HCT116 (cell line): ENCODE results near the gene SETD5. TPM values are rescaled to one million over a fixed set of nuclear protein-coding genes. Genes with fewer than 3 reads are reported as not detected.

ENCODE experiments used
- ATAC-seq: fragments of 200-7000 bp; cut with Tn5 transposase; 2 replicates; pipeline ENCODE4 v1.9.1; 2020; ENCODE audit warnings: mild to moderate bottlenecking, moderate library complexity
- BruUV-seq: library from RNA; stranded (reverse); fragments of 400-500 nt; replicated peaks from 2 replicates; lab custom pipeline; 2021; lab: Mats Ljungman, UMichigan
- CTCF ChIA-PET: fragments of 300-600 bp; sonication (Branson Sonifier 250); formaldehyde crosslinking; loops from one replicate; lab custom pipeline; 2021; ENCODE audit warnings: antibody characterized with exemption; lab: Charles Lee
- POLR2A ChIA-PET: fragments of 300-600, 350-600 bp; sonication (Branson Sonifier 250); formaldehyde crosslinking; loops from one replicate; lab custom pipeline; 2021; ENCODE audit warnings: antibody characterized with exemption; lab: Charles Lee
- RAD21 ChIA-PET, 2 experiments: fragments of 300-600 bp; sonication (Branson Sonifier 250); formaldehyde crosslinking; loops; one replicate each; lab custom pipeline; 2023; ENCODE audit warnings: low total read pairs in 2 of 2; ENCODE audit not compliant: uncharacterized antibody in 2 of 2, unreplicated experiment in 2 of 2, low non-redundant PET in 1 of 2; lab: Charles Lee
- DNase-seq: peaks from one replicate; pipeline ENCODE4 v3.0.0-alpha.2; 2010; ENCODE audit warnings: low read depth, low spot score
- H2AFZ ChIP-seq: fragments of 200-600 bp; shearing (Covaris generic), sonication (generic); 2 replicates; pipeline ENCODE4 v1.6.1; 2017; ENCODE audit warnings: low read depth, mixed run types, mixed read lengths, antibody characterized with exemption, low read length; ENCODE audit not compliant: poor library complexity, severe bottlenecking
- H3K27ac ChIP-seq: 2 replicates; pipeline ENCODE4 v1.5.1; 2012; ENCODE audit warnings: low read depth, low read length
- H3K27me3 ChIP-seq: fragments of 200-600 bp; sonication (generic); 2 replicates; pipeline ENCODE4 v1.6.1; 2016; ENCODE audit warnings: mixed run types, low read length, mixed read lengths; ENCODE audit not compliant: insufficient read depth
- H3K36me3 ChIP-seq, 2 experiments: fragments of 200-500 bp in 1 of 2; fragments of 200-600 bp in 1 of 2; sonication (Bioruptor generic) in 1 of 2; sonication (generic) in 1 of 2; 2 replicates each; pipeline versions ENCODE4 v1.5.1 to v1.6.1; 2014 to 2016; ENCODE audit warnings: low read length in 2 of 2, inconsistent platforms in 1 of 2, mixed read lengths in 1 of 2, mixed run types in 1 of 2; ENCODE audit not compliant: insufficient read depth in 2 of 2, control insufficient read depth in 1 of 2
- H3K4me1 ChIP-seq, 2 experiments: fragments of 200-600 bp in 1 of 2; sonication (generic) in 1 of 2; 2 replicates each; pipeline versions ENCODE4 v1.5.1 to v1.6.1; 2012 to 2017; ENCODE audit warnings: low read length in 2 of 2, inconsistent platforms in 1 of 2, mild to moderate bottlenecking in 1 of 2, mixed read lengths in 1 of 2, mixed run types in 1 of 2, moderate library complexity in 1 of 2; ENCODE audit not compliant: insufficient read depth in 2 of 2, control insufficient read depth in 1 of 2
- H3K4me2 ChIP-seq: fragments of 200-600 bp; sonication (generic); 2 replicates; pipeline ENCODE4 v1.6.1; 2017; ENCODE audit warnings: mixed run types, low read length, mixed read lengths
- H3K4me3 ChIP-seq, 2 experiments: fragments of 200-600 bp in 1 of 2; sonication (generic) in 1 of 2; replicated peaks in 1 of 2; 2 replicates each; pipeline ENCODE4 v1.5.1; 2011 to 2016; ENCODE audit warnings: low read length in 2 of 2, control low read depth in 1 of 2, low read depth in 1 of 2, mild to moderate bottlenecking in 1 of 2, mixed read lengths in 1 of 2, mixed run types in 1 of 2
- H3K79me2 ChIP-seq: fragments of 200-600 bp; sonication (generic); 2 replicates; pipeline ENCODE4 v1.6.1; 2017; ENCODE audit warnings: mild to moderate bottlenecking, mixed run types, low read length, moderate library complexity, mixed read lengths; ENCODE audit not compliant: insufficient read depth
- H3K9ac ChIP-seq: fragments of 200-600 bp; sonication (generic); 2 replicates; pipeline ENCODE4 v1.6.1; 2016; ENCODE audit warnings: low read length, mixed read lengths
- H3K9me2 ChIP-seq: fragments of 200-600 bp; sonication (generic), shearing (Covaris generic); 2 replicates; pipeline ENCODE4 v1.6.1; 2017; ENCODE audit warnings: mixed run types, mild to moderate bottlenecking, moderate library complexity; ENCODE audit not compliant: insufficient read depth
- H3K9me3 ChIP-seq, 2 experiments: fragments of 200-500 bp in 1 of 2; fragments of 200-600 bp in 1 of 2; sonication (Bioruptor generic) in 1 of 2; sonication (generic) in 1 of 2; 2 replicates each; pipeline ENCODE4 v1.6.1; 2014 to 2017; ENCODE audit warnings: low read length in 2 of 2, mixed read lengths in 2 of 2, inconsistent platforms in 1 of 2, low read depth in 1 of 2, mild to moderate bottlenecking in 1 of 2, mixed run types in 1 of 2, moderate library complexity in 1 of 2; ENCODE audit not compliant: control insufficient read depth in 1 of 2, insufficient read depth in 1 of 2
- H4K20me1 ChIP-seq: fragments of 200-600 bp; sonication (generic), shearing (Covaris generic); 2 replicates; pipeline ENCODE4 v1.6.1; 2017; ENCODE audit warnings: mixed run types, mild to moderate bottlenecking, moderate library complexity; ENCODE audit not compliant: insufficient read depth
- ELF1 ChIP-seq: IDR thresholded peaks from 2 replicates; pipeline ENCODE4 v1.6.1; 2012; ENCODE audit warnings: low read depth, borderline replicate concordance
- YY1 ChIP-seq: IDR thresholded peaks from 2 replicates; pipeline ENCODE4 v1.6.1; 2011; ENCODE audit warnings: low read length, low read depth, moderate library complexity, mild to moderate bottlenecking; ENCODE audit not compliant: insufficient replicate concordance; ENCODE audit errors: extremely low read depth
- intact Hi-C: fragments of 100-400 bp; cut with micrococcal nuclease; formaldehyde crosslinking; loops from 2 replicates; pipeline ENCODE4 v1.10.0; 2022
- total RNA-seq: library from RNA; stranded (reverse); gene quantifications from one replicate; pipeline ENCODE4 v1.2.1, GENCODE V29; 2021; ENCODE audit not compliant: unreplicated experiment
- TF ChIP-seq, protein P1 (sequence below): IDR thresholded peaks from 2 replicates; pipeline ENCODE4 v1.6.1; 2011; ENCODE audit warnings: mild to moderate bottlenecking, low read length, moderate library complexity; ENCODE audit not compliant: insufficient replicate concordance; ENCODE audit errors: extremely low read depth
- TF ChIP-seq, protein P2 (sequence below): IDR thresholded peaks from 2 replicates; pipeline ENCODE4 v1.6.1; 2012
- TF ChIP-seq, protein P3 (sequence below): IDR thresholded peaks from 2 replicates; pipeline ENCODE4 v1.6.1; 2012

Gene SETD5
- total RNA-seq, 1 experiment from 2014 or later: 141 TPM

DNA sequence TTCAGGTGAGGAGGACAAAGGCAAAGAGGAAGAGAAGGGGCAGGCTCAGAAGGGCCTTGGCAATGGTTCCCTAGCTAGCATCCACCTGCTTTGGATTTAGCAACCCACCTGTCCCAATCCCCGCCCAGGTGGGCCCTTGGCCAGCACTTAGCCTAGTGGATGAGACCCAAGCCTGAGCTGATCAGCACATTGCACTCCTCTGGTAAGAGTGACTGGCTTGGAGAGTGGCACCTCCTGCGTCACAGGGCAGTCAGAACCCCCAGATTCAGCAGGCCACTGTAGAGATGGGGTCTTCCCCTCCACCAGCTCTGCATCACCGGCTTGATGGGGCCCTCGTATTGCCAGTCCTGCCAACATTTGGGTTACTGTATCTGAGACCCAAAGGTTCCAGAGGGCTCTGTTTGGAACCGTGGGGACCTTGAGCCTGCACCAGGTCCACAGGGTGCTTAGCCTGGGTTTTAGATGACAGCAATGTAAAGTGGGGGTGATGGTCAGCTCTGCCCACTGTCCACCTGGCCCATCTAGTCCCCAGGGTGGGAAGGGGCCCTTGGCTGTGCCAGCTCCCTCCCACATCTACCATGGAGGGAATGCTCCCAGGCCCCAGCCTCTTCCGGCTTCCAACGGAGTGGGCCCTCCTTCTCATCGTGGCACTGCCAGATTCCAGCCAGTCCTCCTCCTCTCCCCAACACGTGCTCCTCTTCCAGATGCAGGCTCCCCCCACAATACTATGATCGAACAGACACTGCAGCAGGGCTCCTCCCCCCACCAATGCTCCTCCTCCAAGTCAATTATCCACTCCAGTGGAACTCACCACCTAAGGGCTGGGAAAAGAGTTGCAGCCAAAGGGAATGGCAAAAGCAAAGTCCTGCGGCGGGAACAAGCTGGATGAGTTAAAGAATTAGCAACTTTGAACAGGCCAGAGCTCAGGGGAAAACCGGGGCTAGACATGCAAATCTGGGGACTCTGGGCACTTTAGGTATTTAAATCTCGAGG is 110.5 kb downstream of the SETD5 start:
- no TSS peak for BruUV-seq
- Histone ChIP-seq H3K9me3 (no peaks in the 10 kb centered on the region), H3K36me3 (no peaks in the 10 kb centered on the region), H3K79me2 (no peaks in the 10 kb centered on the region), H4K20me1 (no peaks in the 10 kb centered on the region), H3K4me2 (no peak overlapping the region), H3K4me3 (no peak overlapping the region), H2AFZ (no peak overlapping the region), H3K9ac (no peak overlapping the region), H3K4me1 (no peaks in the 10 kb centered on the region), H3K27ac (no peak overlapping the region), H3K9me2 (no peaks in the 10 kb centered on the region), H3K27me3 (no peaks in the 10 kb centered on the region)
- ChIA-PET RAD21 (interaction anchor here in 1 of 2 experiments (0.7 kb wide), 1 partner anchor 36 kb away, joined by 4 read pairs; no protein-coding TSS in a partner anchor), POLR2A (no interaction called here), CTCF (no interaction called here)
- DNase-seq: no peak
- TF ChIP-seq, protein P1, sequence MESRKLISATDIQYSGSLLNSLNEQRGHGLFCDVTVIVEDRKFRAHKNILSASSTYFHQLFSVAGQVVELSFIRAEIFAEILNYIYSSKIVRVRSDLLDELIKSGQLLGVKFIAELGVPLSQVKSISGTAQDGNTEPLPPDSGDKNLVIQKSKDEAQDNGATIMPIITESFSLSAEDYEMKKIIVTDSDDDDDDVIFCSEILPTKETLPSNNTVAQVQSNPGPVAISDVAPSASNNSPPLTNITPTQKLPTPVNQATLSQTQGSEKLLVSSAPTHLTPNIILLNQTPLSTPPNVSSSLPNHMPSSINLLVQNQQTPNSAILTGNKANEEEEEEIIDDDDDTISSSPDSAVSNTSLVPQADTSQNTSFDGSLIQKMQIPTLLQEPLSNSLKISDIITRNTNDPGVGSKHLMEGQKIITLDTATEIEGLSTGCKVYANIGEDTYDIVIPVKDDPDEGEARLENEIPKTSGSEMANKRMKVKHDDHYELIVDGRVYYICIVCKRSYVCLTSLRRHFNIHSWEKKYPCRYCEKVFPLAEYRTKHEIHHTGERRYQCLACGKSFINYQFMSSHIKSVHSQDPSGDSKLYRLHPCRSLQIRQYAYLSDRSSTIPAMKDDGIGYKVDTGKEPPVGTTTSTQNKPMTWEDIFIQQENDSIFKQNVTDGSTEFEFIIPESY: no peak
- TF ChIP-seq YY1 (no peak), ELF1 (no peak)
- TF ChIP-seq, protein P2, sequence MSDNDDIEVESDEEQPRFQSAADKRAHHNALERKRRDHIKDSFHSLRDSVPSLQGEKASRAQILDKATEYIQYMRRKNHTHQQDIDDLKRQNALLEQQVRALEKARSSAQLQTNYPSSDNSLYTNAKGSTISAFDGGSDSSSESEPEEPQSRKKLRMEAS: no peak
- TF ChIP-seq, protein P3, sequence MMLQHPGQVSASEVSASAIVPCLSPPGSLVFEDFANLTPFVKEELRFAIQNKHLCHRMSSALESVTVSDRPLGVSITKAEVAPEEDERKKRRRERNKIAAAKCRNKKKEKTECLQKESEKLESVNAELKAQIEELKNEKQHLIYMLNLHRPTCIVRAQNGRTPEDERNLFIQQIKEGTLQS: no peak
- intact Hi-C loops: loop anchor here (10.0 kb wide), 2 partner anchors 137 to 297 kb away; partner anchors contain the start of gene MTMR14
- ATAC-seq: peak; percentile 72
